Osteoblast (primary cell): ENCODE measurements around the gene PIP4K2A. TPM values are rescaled to one million over a fixed set of nuclear protein-coding genes. Genes with fewer than 3 reads are reported as not detected.

Source experiments
- DNase-seq: peaks from one replicate; pipeline ENCODE4 v3.0.0; 2011; ENCODE audit warnings: low spot score, mixed read lengths; ENCODE audit not compliant: insufficient read length; ENCODE audit errors: missing footprints
- H2AFZ ChIP-seq: 2 replicates; pipeline ENCODE4 v1.6.0; 2011; ENCODE audit warnings: mild to moderate bottlenecking, low read length
- H3K27ac ChIP-seq: 2 replicates; pipeline ENCODE4 v1.5.1; 2011; ENCODE audit warnings: mild to moderate bottlenecking, low read depth, low read length, moderate library complexity
- H3K27me3 ChIP-seq: 2 replicates; pipeline ENCODE4 v1.6.0; 2012; ENCODE audit warnings: mild to moderate bottlenecking, control low read depth, inconsistent platforms, low read length, moderate library complexity; ENCODE audit not compliant: insufficient read depth
- H3K36me3 ChIP-seq: 2 replicates; pipeline ENCODE4 v1.5.1; 2011; ENCODE audit warnings: mild to moderate bottlenecking, low read length, control low read depth, moderate library complexity; ENCODE audit not compliant: insufficient read depth
- H3K4me1 ChIP-seq: 2 replicates; pipeline ENCODE4 v1.5.1; 2011; ENCODE audit warnings: mild to moderate bottlenecking, low read length, control low read depth, moderate library complexity; ENCODE audit not compliant: insufficient read depth
- H3K4me2 ChIP-seq: 2 replicates; pipeline ENCODE4 v1.6.0; 2011; ENCODE audit warnings: mild to moderate bottlenecking, low read length; ENCODE audit not compliant: insufficient read depth
- H3K4me3 ChIP-seq: fragments of 200-600 bp; sonication (generic); 3 replicates; pipeline ENCODE4 v1.5.1; 2012; ENCODE audit warnings: mild to moderate bottlenecking, low read length, inconsistent platforms; ENCODE audit not compliant: insufficient read depth
- H3K79me2 ChIP-seq: 2 replicates; pipeline ENCODE4 v1.6.0; 2012; ENCODE audit warnings: mild to moderate bottlenecking, low read length, control low read depth, inconsistent platforms; ENCODE audit not compliant: insufficient read depth
- H3K9me3 ChIP-seq: 2 replicates; pipeline ENCODE4 v1.5.1; 2011; ENCODE audit warnings: low read depth, low read length, control low read depth
- H4K20me1 ChIP-seq: 2 replicates; pipeline ENCODE4 v1.6.0; 2012; ENCODE audit warnings: mild to moderate bottlenecking, low read length, control low read depth; ENCODE audit not compliant: insufficient read depth
- CTCF ChIP-seq: IDR thresholded peaks from 2 replicates; pipeline ENCODE4 v1.5.1; 2011; ENCODE audit warnings: mild to moderate bottlenecking, low read depth, low read length, moderate library complexity; ENCODE audit errors: extremely low read depth
- total RNA-seq: library from RNA; depleted of rRNA; stranded (reverse); fragments of >200 nt; gene quantifications from 2 replicates; pipeline ENCODE4 v1.2.3, GENCODE V29; 2012

Gene PIP4K2A
- total RNA-seq, 1 donor, result 68.8 TPM

- TF ChIP-seq CTCF, result no peak
- DNase-seq, result no peak
- Histone ChIP-seq H3K27me3 (no peaks in the 10 kb centered on the region), H3K79me2 (peaks cover 49% of the 10 kb centered on the region), H3K36me3 (no peaks in the 10 kb centered on the region), H3K27ac (no peak overlapping the region), H3K4me3 (no peak overlapping the region), H3K9me3 (no peaks in the 10 kb centered on the region), H4K20me1 (peaks cover 5% of the 10 kb centered on the region), H3K4me2 (no peak overlapping the region), H3K4me1 (peaks cover 20% of the 10 kb centered on the region), H2AFZ (no peak overlapping the region)
These were observed 65.0 kb downstream of the PIP4K2A start for GRCh38 chr10:22649390-22649841.

DNA sequence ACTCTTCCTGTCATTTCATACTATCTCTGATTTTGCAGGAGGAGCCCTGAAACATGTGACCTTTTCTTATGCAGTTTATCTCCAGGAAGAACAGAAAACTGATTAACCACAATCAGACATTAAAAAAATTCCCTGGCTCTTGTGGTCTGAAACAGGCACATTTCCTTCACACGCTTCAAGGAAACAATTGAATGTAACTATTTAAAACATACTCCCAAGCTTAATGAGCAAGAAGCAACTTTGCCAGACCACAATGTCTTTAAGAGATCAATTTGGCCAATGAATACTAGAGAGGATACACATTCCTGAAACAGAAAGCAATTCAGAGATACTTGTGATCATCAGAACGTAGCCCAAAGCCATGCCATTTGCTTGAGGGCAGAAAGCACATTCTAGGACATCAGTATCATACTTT, 65.8 kb downstream of the PIP4K2A start:
- no peak for TF ChIP-seq CTCF
- H3K27ac ChIP-seq, result peak overlapping the region; percentile 43
- no peaks in the 10 kb centered on the region for H3K27me3 ChIP-seq
- H2AFZ ChIP-seq, result peak overlapping the region; percentile 2
- H3K36me3 ChIP-seq, result no peaks in the 10 kb centered on the region
- H3K4me1 ChIP-seq, result peaks cover 20% of the 10 kb centered on the region
- peaks cover 55% of the 10 kb centered on the region for H3K79me2 ChIP-seq
- peaks cover 4% of the 10 kb centered on the region for H4K20me1 ChIP-seq
- H3K4me2 ChIP-seq, result peak overlapping the region; percentile 74
- DNase-seq, result no peak
- peak overlapping the region; percentile 43 for H3K4me3 ChIP-seq
- no peaks in the 10 kb centered on the region for H3K9me3 ChIP-seq

DNA sequence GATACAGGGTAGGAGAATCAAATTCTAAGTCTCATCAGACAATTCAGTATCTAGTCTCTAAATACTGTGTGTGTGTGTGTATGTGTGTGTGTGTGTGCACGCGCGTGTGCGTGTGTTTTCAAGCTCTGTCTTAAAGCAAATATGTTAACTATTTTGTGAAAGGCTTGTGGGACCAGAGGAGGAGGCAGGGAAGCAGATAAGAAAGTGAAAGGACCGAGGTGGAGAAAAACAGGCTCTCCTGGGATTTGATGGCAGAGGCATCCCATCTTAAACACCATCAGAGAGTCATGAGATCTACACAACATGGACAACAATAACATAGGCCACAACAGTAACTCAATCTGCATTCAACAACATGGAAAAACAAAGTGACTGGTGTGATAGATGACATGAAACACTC, 67.1 kb downstream of the PIP4K2A start:
- peaks cover 3% of the 10 kb centered on the region for H4K20me1 ChIP-seq
- peak overlapping the region; percentile 41 for H3K4me3 ChIP-seq
- no peak for DNase-seq
- TF ChIP-seq CTCF, result no peak
- peaks cover 20% of the 10 kb centered on the region for H3K4me1 ChIP-seq
- peak overlapping the region; percentile 43 for H3K27ac ChIP-seq
- peaks cover 54% of the 10 kb centered on the region for H3K79me2 ChIP-seq
- H3K9me3 ChIP-seq, result no peaks in the 10 kb centered on the region
- peak overlapping the region; percentile 74 for H3K4me2 ChIP-seq
- H2AFZ ChIP-seq, result peak overlapping the region; percentile 43
- H3K36me3 ChIP-seq, result no peaks in the 10 kb centered on the region
- H3K27me3 ChIP-seq, result no peaks in the 10 kb centered on the region

DNA sequence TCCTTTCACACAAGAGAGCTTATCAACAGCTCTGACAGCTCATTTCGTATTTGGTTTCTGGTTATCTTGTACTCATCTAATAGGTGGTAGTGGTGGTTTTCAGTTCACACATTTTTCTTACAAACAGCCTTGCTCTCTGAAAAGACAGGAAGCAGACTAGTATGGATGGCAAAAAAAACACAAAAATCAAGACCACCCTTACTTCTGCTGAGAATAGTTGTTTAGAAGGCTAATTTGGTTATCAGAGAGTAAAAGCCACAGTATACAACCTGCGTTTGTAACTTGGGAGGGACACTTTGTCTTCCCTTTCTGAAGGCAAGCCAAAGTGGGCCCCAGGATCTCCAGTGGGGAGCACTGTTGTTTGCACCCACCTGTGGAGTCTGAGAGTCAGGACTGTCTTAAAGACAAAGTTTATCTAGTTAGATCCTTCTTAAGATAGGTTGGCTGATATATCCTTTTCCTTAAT, 68.0 kb downstream of the PIP4K2A start:
- H3K36me3 ChIP-seq, result no peaks in the 10 kb centered on the region
- no peak for TF ChIP-seq CTCF
- H2AFZ ChIP-seq, result no peak overlapping the region
- H3K4me1 ChIP-seq, result peaks cover 20% of the 10 kb centered on the region
- H3K4me2 ChIP-seq, result no peak overlapping the region
- no peaks in the 10 kb centered on the region for H3K9me3 ChIP-seq
- H4K20me1 ChIP-seq, result no peaks in the 10 kb centered on the region
- H3K79me2 ChIP-seq, result peaks cover 59% of the 10 kb centered on the region
- H3K27me3 ChIP-seq, result no peaks in the 10 kb centered on the region
- H3K27ac ChIP-seq, result no peak overlapping the region
- no peak overlapping the region for H3K4me3 ChIP-seq
- DNase-seq, result no peak
